ENCODE measurements around the gene SUGP1.

DNA sequence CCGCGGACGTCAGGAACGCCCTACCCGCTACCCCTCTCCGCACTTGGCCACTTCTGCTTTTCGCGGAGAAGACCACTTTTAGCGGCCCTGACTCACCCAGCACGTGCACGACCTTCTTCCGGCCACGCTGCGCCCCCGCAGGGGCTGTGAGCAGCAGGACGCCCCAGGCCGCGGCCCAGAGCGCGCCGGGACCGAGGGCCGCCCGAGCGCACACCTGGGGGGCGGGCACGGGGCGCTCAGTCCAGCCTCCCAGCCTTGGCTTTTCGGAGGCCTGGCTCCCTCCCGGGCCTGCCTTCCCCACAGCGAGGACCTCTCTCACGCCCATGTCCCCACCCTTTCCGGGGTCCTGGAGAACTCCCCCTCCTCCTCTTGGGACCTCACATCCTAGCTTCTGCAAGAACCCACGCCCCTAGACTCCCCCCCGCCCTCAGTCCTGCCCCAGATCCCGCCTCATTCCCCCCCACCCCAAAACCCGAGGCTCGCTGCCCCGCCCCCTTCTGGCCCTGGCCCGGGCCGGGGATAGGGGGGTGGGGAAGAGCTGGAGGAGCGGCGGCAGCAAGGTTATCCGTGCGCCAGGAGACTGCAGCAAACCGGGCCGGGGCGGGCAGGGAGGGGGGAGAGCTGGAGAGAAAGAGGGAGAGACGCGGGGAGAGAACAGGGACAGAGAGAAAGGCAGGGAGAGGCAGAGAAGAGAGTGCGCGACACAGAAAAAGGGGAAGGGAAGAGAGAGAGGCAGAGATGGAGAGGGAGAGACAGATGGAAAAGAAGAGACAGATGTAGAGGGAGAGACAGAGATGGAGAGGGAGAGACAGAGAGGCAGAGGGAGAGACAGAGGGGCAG lies 58.7 kb downstream of the SUGP1 start:
- TF ChIP-seq, protein P1, sequence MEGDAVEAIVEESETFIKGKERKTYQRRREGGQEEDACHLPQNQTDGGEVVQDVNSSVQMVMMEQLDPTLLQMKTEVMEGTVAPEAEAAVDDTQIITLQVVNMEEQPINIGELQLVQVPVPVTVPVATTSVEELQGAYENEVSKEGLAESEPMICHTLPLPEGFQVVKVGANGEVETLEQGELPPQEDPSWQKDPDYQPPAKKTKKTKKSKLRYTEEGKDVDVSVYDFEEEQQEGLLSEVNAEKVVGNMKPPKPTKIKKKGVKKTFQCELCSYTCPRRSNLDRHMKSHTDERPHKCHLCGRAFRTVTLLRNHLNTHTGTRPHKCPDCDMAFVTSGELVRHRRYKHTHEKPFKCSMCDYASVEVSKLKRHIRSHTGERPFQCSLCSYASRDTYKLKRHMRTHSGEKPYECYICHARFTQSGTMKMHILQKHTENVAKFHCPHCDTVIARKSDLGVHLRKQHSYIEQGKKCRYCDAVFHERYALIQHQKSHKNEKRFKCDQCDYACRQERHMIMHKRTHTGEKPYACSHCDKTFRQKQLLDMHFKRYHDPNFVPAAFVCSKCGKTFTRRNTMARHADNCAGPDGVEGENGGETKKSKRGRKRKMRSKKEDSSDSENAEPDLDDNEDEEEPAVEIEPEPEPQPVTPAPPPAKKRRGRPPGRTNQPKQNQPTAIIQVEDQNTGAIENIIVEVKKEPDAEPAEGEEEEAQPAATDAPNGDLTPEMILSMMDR (IDR thresholded peaks at IDR 0.05) = no peak
- no peak for TF ChIP-seq POLR2A (IDR thresholded peaks at IDR 0.05)

All from body of pancreas (tissue), 4 donors.